CD4-positive, alpha-beta T cell treated with Interferon alpha-2 for 1 hour (primary cell): ENCODE results near the gene ATP1B2.
"Not testable (repeated sequence)": the region's sequence is repeated elsewhere in the genome, so short reads cannot be mapped to it uniquely, and the experiment has no call there.

Experiments
- DNase-seq, 2 donors: peaks; one replicate each; pipeline ENCODE4 v3.0.0-alpha.2; 2020 to 2022

Gene ATP1B2, protein sequence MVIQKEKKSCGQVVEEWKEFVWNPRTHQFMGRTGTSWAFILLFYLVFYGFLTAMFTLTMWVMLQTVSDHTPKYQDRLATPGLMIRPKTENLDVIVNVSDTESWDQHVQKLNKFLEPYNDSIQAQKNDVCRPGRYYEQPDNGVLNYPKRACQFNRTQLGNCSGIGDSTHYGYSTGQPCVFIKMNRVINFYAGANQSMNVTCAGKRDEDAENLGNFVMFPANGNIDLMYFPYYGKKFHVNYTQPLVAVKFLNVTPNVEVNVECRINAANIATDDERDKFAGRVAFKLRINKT

DNA sequence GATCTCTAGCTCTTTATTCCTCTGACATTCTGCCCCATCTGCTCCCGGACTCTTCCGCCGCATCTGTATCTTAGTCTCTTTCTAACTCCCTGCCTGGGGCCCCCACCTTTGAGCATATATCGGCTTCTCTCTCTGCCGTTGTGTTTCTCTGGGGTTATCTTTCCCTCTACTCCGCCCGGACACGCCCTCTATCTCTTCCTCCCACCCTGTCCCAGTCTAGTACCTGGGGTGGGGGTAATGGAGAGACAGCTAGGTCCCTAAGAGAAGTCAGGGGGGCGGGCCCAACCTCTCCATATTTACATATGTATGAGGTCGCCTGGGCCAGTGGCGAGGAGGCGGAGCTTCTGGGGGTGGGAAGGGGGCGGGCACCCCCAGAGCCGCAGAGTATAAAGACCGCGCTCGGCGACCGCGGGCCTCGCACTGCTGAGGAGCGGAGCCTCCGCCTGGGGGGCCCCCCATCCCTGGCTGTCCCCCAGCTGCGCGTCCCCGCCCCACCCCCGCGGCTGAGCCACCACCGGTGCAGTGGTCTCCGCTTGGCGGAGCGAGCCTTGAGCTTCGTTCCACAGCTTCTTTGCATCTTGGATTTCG is at the start of gene ATP1B2:
TSS of gene ATP1B2 (plus strand) at position 418 of the 588 bp plus-strand sequence. CDS start 593 bp downstream, outside the sequence.
- DNase-seq, result peak; percentile 77 to 80

DNA sequence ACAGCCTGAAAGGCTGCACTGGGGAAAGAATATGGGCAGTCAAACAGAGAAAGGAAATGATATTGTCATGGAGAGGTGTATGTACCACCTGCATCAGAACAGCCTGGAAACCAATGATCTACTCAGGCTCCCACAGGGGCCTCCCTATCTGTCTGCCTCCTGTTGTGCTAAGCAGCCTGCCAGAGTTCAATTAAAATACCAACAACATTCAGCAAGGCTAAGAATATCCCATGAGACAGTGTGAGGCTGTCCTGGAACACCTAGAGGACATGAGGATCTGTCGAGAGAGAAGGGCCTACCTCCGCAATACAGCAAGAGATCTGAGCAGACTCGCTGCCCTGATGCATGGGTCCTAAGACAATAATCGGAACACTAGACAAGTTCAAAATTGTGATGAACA is 44.4 kb upstream of the ATP1B2 start:
- DNase-seq, result no peak

DNA sequence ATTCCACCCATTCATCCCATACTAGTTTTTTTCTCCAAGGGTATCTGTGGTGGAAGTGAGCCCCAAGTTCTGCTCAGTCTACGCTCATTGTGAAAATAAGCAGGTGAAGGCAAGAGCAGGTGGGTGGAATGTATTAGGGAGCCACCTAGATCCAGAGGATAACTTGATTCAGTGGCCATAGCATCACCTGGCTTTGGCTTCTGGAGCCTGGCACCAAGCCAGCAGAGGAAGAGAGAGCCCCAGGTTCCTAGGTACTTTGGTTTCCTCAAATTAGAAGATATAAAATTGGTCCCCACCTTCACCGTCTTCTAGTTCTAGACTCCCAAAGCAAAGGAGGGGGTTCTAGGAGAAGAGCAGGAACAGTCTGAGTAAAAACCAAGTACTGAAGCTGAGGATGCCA is 40.1 kb upstream of the ATP1B2 start:
- no peak for DNase-seq

DNA sequence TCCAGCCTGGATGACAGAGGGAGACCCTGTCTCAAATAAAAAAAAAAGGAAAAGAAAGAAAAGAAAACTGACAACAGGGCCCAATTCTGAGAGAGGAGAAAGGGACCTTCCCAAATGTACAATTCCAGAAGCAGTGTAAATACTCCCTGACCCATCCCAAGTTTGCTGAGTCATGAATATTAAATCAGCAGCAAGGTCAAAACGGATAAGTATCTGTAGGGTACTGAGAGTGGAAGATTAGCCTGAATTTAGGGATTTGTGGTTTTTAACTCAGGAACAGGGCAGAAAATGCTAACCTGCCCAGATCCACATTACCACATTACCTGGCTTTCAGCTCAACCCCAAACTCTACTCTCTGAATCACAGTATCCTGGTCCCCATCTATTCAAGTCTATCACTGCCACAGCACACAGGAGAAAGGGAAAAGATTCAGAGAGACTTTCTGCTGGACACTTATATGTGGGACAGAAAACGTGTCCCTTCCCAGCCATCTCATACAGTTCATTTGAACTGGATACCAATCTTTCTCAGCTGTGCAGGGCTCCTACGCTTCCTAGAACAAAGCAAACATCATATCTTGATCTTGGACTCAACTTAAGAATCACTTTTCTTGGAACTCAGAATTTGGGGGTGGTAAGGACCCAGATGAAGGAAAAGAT is 39.0 kb upstream of the ATP1B2 start:
- no peak for DNase-seq

DNA sequence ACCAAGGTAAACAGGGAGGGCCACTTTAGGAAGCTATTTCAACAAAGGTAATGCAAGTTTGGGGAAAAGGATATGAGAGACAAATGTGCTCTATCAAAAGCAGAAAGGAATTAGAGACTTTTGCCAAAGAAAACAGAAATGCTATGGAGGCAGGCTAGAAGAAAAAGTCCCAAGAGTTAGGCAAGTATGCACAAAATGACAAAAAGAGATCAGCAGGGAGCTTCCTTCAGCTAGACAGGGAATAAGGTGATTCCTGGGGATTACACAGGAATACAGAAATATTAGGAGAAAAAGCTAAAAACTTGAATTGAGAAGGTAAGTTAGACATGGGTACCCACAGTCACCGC is 38.5 kb upstream of the ATP1B2 start:
- no peak for DNase-seq

DNA sequence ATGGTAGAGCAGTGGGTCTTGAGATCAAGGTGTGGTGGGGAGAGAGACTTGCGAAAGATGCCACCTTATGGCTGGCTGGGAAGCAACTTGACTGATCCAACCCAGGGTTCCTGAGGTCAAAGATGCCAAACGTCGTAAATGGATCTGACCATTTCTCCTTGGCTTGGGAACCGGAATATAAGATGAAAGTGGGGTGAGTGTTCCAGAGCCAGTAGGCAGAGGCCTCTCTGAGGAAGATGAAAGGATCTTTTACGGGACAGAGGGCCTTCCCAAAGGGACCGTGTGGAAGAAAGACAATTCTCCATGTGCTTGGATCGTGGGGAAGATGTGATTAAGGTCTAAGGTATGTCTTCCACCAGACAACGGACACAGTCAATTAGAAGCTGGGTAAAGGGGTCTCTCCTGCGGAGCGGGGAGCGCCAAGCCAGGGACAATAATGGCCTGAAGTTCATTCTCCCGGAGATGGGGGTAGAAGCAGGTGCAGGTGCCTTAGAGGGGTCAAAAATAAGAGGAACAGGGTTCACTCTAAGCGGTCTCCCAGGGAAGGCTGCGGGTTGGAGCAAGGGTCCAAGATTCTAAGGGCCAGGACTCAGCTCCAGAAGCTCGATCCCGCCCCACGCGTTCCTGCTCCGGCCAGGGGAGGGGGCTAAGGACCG is 36.8 kb upstream of the ATP1B2 start:
- no peak for DNase-seq

DNA sequence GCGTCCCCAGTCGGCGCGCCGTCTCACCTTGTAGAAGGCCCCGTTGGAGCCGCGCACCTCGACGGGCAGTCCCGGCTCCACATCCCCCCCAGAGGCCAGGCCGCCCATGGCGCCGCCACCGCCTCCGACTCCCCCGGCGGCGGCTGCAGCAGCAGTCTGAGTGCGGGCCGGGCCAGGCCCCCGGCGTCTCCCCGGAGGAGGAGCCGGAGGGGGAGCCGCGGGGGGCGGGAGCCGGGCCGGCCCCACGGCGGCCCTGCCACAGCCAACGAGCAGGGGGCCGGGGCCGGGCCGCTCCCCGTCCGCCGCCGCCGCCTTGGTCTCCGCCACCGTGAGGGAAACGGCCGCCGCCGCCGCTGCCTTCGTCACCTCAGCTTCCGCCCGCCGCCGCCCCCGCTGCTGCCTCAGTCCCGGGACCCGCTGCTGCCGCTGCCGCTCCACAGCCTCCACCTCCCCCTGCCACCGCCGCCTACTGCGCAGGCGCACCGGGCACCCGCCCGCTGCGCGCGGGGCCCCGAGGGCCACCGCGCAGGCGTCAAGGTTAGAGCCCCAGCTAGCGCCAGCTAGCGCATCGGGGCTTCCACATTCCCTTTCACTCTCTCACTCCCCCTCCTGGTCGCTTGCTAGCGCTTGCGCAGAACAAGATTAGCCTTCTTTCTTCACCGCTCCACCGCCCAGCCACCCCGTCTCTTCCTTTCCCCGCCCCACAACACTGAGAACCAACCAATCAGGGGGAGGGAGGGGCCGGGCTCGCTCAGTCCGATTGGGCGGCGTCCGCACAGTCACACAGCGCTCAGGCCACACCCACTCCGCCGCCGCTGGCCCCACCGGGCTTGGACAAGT is 36.1 kb upstream of the ATP1B2 start, which contains the start of gene FXR2:
TSS of gene FXR2 (minus strand) at position 473 of the 840 bp plus-strand sequence. CDS start at position 108, 365 bp downstream.
- DNase-seq, result peak; percentile 100

DNA sequence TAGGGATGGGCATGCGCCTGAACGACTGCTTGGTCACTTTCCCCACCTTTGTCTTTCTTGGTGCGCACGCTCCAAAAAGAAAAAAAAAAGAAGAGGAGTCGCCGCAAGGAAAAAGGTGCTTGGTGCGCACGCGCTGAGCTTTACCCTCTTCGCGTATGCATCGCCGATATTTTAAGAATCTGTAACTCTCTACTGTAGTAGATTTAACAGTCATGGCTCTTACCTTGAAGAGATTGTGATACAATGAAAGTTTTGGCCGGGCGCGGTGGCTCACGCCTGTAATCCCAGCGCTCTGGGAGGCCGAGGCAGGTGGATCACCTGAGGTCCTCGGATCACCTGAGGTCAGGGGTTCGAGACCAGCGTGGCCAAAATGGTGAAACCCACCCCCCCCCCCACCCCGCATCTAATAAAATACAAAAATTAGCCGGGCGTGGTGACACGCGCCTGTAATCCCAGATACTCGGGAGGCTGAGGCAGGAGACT is 35.4 kb upstream of the ATP1B2 start:
- no peak for DNase-seq

DNA sequence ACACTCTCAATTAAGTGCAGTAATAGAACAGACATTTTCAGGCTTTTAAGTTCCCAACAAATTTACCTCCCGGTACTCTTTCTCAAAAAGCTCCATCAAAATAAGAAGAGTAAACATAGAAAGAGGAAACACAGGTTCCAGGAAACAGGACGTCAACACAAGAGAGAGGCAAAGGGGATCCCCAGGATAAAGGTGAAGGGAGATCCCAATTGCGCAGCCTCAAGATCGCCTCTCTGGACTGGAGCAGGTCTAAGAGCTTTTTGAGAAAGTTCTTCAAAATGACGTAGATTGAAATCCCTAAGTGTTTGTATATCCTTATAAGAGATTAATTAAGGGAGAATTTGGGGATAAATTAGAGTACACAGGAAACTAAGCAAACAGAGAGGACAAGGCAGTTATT is 32.1 kb upstream of the ATP1B2 start:
- DNase-seq, result no peak

DNA sequence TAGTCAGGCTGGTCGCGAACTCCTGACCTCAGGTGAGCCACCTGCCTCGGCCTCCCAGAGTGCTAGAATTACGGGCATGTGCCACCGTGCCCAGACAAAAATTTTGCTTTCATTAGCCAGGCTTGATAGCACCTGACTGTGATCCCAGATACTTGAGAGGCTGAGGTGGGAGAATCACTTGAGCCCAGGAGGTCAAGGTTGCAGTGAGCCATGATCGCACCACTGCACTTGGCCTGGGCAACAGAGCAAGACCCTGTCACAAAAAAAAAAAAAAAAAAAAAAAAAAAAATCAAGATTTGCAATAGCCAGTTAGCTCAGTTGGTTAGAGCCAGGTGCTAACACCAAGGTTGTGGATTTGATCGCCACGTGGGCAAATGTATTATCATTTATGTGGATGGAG is 29.9 kb upstream of the ATP1B2 start:
- DNase-seq, result no peak

DNA sequence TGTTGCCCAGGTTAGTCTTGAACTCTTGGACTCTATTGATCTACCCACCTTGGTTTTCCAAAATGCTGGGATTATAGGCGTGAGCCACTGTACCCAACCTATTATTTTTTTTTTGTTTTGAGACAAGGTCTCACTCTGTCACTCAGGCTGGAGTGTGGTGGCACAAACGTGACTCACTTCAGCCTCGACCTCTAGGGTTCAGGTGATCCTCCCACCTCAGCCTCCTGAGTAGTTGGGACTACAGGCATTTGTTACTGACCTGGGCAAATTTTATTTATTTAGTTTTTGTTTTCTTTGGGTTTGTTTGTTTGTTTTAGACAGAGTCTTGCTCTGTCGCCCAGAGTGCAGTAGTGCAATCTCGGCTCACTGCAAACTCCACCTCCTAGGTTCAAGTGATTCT is 27.1 kb upstream of the ATP1B2 start:
- no peak for DNase-seq

DNA sequence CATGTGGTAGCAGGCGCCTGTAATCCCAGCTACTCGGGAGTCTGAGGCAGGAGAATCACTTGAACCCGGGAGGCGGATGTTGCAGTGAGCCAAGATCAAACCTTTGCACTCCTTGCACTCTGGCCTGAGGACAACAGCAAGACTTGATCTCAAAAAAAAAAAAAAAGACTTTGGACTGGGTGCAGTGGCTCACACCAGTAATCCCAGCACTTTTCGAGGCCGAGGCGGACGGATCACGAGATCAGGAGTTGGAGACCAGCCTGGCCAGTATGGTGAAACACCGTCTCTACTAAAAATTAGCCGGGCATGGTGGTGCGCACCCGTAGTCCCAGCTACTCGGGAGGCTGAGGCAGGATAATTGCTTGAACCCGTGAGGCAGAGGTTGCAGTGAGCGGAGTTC is 25.0 kb upstream of the ATP1B2 start:
- not testable (repeated sequence) for DNase-seq

DNA sequence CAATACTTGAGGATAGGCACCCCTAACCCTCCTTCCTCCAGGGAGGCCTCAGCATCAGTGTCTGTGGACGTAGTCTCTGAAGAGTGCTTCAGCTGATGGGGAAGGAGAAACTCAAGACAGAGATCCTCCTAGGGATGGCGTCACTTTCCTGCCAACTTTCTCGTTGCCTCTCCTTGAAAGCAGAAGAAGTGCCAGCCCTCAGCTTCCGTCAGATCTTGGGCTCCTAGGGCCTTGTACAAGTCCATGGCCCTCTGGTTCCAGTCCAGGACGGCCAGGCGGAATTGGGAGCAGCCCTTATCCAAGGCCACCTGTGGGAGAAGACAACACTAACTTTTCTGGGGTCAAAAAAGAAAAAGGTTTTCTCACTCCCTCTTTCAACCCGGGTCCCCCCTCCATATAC is 24.4 kb upstream of the ATP1B2 start:
- peak in 1 of 2 donors; percentile 50 for DNase-seq

DNA sequence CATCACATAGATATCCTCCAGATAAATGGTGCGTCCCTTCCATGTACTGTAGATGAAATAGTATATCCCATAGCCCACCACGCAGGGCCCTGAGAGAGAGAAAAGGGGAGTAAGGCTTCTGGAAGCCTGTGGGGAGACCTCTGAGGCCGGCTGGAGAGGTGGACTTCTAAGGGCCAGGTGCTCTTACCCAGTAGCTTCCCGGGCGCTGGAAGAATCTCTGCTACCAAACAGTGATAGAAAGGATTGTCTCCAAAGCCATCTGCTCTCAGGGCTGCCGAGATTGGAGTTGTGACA is 23.8 kb upstream of the ATP1B2 start:
- DNase-seq, result no peak

DNA sequence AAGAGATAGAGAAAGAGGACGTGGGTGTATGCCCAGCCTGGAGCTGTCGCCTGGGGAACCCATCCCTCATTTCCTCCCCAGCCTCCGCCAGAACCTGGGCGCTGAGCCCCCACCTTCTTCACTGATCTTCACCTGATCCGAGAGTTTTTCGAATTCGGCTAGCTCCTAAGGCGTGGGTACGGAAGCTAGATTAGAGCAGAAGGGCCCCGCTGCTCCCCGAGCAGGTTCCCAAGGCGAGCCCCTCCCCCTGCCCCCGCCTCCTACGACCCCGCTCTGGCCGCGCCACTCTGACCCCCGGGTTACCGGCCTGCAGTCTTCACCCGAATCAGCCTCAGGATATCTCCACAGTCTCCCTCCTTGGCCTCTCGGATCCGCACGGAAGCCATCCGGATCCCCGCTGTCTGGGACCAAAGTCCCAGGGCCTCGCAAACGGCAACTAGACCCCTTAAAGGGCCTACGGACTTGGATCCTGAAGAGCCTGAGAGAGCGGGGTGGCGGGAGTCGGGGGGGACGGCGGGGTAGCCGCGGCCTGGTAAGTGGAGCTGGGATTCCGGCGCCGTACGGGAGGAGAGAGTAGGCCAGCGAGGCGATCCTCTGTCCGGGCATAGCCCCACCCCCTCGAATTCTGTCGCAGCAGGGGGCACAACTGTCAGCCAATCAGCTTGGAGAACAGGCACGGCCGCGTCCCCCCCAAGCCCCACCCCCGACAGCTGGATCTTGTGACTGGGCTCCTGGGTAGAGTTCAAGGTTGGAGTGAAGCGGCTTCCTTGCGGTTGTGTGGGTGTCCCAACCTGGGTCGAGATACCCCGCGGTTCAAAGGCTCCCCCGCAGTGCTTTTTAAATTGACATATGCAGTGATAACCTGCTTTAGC is 23.2 kb upstream of the ATP1B2 start, which contains the start of gene SAT2:
TSS of gene SAT2 (minus strand) at position 572 of the 872 bp plus-strand sequence. CDS start at position 386, 186 bp downstream.
- peak; percentile 90 to 91 for DNase-seq

DNA sequence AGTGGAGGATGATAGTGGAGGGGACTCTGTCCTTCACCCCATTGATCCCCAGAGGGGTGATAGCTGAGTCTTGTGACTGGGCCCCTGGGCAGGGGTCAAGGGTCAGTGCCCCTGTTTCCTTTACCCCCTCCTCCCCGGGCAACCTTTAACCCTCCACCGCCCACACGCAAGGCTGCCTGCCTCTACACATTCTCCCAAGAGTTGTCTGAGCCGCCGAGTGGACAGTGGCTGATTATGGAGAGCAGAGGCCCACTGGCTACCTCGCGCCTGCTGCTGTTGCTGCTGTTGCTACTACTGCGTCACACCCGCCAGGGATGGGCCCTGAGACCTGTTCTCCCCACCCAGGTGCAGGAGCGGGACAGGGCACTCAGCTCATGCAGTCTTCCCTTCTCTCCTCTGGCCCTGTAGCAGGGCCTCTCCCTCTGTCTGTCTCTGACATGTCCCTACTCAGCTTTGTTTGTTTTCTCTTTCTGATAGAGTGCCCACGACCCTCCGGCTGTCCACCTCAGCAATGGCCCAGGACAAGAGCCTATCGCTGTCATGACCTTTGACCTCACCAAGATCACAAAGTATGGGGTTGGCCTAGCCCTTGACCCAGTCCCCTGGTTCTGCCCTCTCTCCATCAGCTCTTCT is 20.7 kb upstream of the ATP1B2 start, which contains the start of gene SHBG:
TSS of gene SHBG (plus strand) at position 197 of the 633 bp plus-strand sequence. CDS start at position 235, 38 bp downstream.
- DNase-seq, result no peak

DNA sequence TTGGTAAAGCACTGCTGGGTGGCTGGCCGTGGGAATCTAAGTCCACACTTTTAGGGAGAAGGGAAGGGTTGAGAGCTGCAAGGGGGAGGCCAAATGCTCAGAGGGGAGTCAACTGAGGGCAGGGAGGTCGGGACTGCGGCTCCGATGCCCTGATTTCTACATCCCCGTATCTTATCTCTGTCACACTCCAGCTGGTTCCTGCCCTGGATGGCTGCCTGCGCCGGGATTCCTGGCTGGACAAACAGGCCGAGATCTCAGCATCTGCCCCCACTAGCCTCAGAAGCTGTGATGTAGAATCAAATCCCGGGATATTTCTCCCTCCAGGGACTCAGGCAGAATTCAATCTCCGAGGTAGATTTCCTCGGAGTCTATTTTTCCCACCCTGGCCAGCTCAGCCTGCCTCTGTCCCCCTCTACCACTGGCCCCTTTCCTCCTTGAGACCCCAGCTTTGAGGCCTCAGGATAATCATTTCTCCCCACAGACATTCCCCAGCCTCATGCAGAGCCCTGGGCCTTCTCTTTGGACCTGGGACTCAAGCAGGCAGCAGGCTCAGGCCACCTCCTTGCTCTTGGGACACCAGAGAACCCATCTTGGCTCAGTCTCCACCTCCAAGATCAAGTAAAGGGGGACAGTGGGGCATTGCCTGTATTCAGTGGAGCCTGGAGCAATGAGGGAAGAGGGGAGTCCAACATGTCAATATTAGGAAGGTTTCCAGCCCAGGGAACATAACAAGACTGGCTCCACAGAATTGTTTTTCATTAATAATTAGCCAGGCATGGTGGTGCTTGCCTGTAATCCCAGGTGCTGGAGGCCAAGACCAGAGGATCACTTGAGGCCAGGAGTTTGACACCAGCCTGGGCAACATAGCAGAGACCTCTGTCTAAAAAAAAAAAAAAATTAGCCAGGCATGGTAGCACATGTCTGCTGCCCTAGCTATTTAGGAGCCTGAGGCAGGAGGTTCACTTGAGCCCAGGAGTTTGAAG is 19.0 kb upstream of the ATP1B2 start:
- no peak for DNase-seq

DNA sequence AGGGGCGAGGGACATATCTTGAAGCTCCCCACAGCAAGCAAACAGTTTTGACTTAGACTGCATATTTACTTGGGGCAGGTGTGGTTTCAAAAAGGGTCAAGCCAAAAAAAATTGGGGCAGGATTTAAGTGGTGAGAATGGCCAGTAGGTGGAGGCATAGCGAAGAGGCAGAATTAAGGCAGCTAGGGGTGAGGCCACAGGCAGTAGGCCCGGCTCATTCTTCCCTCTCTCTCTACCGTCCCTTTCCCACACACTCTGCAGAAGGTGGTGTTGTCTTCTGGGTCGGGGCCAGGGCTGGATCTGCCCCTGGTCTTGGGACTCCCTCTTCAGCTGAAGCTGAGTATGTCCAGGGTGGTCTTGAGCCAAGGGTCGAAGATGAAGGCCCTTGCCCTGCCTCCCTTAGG is 18.2 kb upstream of the ATP1B2 start:
- DNase-seq, result peak; percentile 36 to 55

DNA sequence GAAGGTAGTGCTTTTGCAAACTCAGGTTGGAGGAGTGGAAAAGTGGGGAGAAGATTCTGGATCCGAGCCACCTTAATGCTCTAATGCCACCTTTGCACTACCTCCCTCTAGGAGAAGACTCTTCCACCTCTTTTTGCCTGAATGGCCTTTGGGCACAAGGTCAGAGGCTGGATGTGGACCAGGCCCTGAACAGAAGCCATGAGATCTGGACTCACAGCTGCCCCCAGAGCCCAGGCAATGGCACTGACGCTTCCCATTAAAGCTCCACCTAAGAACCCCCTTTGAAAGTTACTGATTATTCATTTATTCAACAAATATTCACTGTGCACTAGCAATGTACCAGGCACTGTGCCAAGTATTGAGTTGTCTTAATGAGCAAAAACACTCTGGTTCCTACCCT is 17.6 kb upstream of the ATP1B2 start:
- no peak for DNase-seq

DNA sequence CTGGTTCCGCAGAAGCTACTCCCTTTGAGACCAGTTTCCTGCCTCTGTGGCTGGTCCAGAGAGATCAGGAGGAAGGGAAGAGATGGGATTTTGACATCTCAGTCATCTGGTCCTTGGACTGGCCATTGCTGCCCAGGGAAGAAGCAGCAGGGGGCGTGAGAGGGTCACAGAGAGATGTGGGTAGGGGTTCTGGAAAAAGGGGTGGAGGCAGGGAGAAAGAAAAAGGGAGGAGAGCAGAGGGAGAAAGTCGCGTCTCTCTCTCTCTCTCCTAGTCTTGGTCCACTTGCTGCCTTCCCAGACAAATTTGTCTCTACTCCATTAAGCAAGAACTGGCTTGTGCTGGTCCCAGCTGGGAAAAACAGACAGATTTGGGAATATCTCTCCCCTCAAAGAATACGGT is 16.3 kb upstream of the ATP1B2 start:
- DNase-seq, result no peak
